CD14-positive monocyte (primary cell): ENCODE measurements around the gene PUDP. TPM values are rescaled to one million over a fixed set of nuclear protein-coding genes. Genes with fewer than 3 reads are reported as not detected.
A peak's percentile ranks its signal among the peaks of the same experiment; 100 is the strongest.

ENCODE experiments used
- DNase-seq, 3 donors: peaks; one replicate each; pipeline ENCODE4 v3.0.0-alpha.2; 2011 to 2022
- H2AFZ ChIP-seq: 2 replicates; pipeline ENCODE4 v1.6.0; 2012; ENCODE audit warnings: mild to moderate bottlenecking, low read depth, low read length, inconsistent platforms; ENCODE audit not compliant: insufficient read depth, poor library complexity, severe bottlenecking
- H3K27ac ChIP-seq, 2 donors: 1 replicate in 1 of 2; 2 replicates in 1 of 2; pipeline ENCODE4 v1.5.1; 2012 to 2013; ENCODE audit warnings: low read length in 2 of 2, control low read depth in 1 of 2, inconsistent platforms in 1 of 2, low read depth in 1 of 2, mild to moderate bottlenecking in 1 of 2
- H3K27me3 ChIP-seq, 2 donors: one replicate each; pipeline versions ENCODE4 v1.6.0 to v1.6.1; 2011 to 2013; ENCODE audit warnings: low read length in 2 of 2; ENCODE audit not compliant: control insufficient read depth in 2 of 2, insufficient read depth in 2 of 2
- H3K36me3 ChIP-seq, 2 donors: replicated peaks in 1 of 2; 1 replicate in 1 of 2; 2 replicates in 1 of 2; pipeline versions ENCODE4 v1.5.1 to v1.6.1; 2012 to 2013; ENCODE audit warnings: low read length in 2 of 2, control low read depth in 1 of 2, inconsistent platforms in 1 of 2, mild to moderate bottlenecking in 1 of 2; ENCODE audit not compliant: insufficient read depth in 2 of 2, control insufficient read depth in 1 of 2
- H3K4me1 ChIP-seq, 2 donors: 1 replicate in 1 of 2; 2 replicates in 1 of 2; pipeline versions ENCODE4 v1.5.1 to v1.6.1; 2012 to 2013; ENCODE audit warnings: low read length in 2 of 2, control low read depth in 1 of 2, inconsistent platforms in 1 of 2, mild to moderate bottlenecking in 1 of 2, moderate library complexity in 1 of 2; ENCODE audit not compliant: insufficient read depth in 2 of 2, control insufficient read depth in 1 of 2
- H3K4me2 ChIP-seq: replicated peaks from 2 replicates; pipeline ENCODE3; 2012; ENCODE audit warnings: low read length, moderate library complexity, mild to moderate bottlenecking; ENCODE audit not compliant: poor library complexity, severe bottlenecking; ENCODE audit errors: extremely low read depth
- H3K4me3 ChIP-seq, 3 experiments: fragments of 200-600 bp in 1 of 3; sonication (generic) in 1 of 3; replicated peaks in 1 of 3; 1 replicate in 2 of 3; 2 replicates in 1 of 3; pipeline ENCODE4 v1.5.1; 2011 to 2013; ENCODE audit warnings: low read length in 3 of 3, mild to moderate bottlenecking in 3 of 3, control low read depth in 2 of 3, low read depth in 2 of 3, inconsistent platforms in 1 of 3, moderate library complexity in 1 of 3
- H3K79me2 ChIP-seq: 2 replicates; pipeline ENCODE4 v1.6.0; 2012; ENCODE audit warnings: mild to moderate bottlenecking, control low read depth, inconsistent platforms, low read length, moderate library complexity; ENCODE audit not compliant: insufficient read depth
- H3K9ac ChIP-seq: 2 replicates; pipeline ENCODE4 v1.6.0; 2017; ENCODE audit warnings: low read length, mild to moderate bottlenecking; ENCODE audit not compliant: insufficient read depth, poor library complexity, severe bottlenecking
- H3K9me3 ChIP-seq, 2 donors: replicated peaks in 1 of 2; 1 replicate in 1 of 2; 2 replicates in 1 of 2; pipeline versions ENCODE4 v1.5.1 to v1.6.1; 2012 to 2013; ENCODE audit warnings: low read length in 2 of 2, control low read depth in 1 of 2; ENCODE audit not compliant: control insufficient read depth in 1 of 2, insufficient read depth in 1 of 2
- H4K20me1 ChIP-seq: 2 replicates; pipeline ENCODE4 v1.6.0; 2012; ENCODE audit warnings: mild to moderate bottlenecking, low read length, control low read depth, moderate library complexity; ENCODE audit not compliant: insufficient read depth
- H3K27ac Mint-ChIP-seq, 7 donors: one replicate each; pipeline ENCODE4 v1.8.0; 2020; ENCODE audit warnings: mild to moderate bottlenecking in 7 of 7, mixed read lengths in 7 of 7, moderate library complexity in 6 of 7, inconsistent platforms in 2 of 7
- H3K27me3 Mint-ChIP-seq, 3 donors: one replicate each; pipeline ENCODE4 v1.8.0; 2021 to 2022; ENCODE audit warnings: low read depth in 3 of 3, mild to moderate bottlenecking in 3 of 3, mixed read lengths in 3 of 3, moderate library complexity in 3 of 3, inconsistent platforms in 1 of 3
- H3K36me3 Mint-ChIP-seq, 2 donors: one replicate each; pipeline ENCODE4 v1.8.0; 2020; ENCODE audit warnings: mixed read lengths in 2 of 2, inconsistent platforms in 1 of 2, mild to moderate bottlenecking in 1 of 2
- H3K4me1 Mint-ChIP-seq: one replicate; pipeline ENCODE4 v1.8.0; 2020; ENCODE audit warnings: mild to moderate bottlenecking, mixed read lengths
- H3K4me3 Mint-ChIP-seq, 2 donors: one replicate each; pipeline ENCODE4 v1.8.0; 2020; ENCODE audit warnings: mild to moderate bottlenecking in 2 of 2, mixed read lengths in 2 of 2, moderate library complexity in 1 of 2
- H3K9me3 Mint-ChIP-seq, 7 donors: one replicate each; pipeline ENCODE4 v1.8.0; 2020 to 2022; ENCODE audit warnings: mixed read lengths in 7 of 7, mild to moderate bottlenecking in 6 of 7, moderate library complexity in 6 of 7, inconsistent platforms in 2 of 7
- WGBS: methylation state at CpG from one replicate; pipeline ENCODE4 v1.1.5; 2013; ENCODE audit warnings: missing lambda C conversion rate; ENCODE audit not compliant: insufficient coverage; 5-methylcytosine and 5-hydroxymethylcytosine counted together
- intact Hi-C, 2 donors: fragments of 100-400 bp; cut with micrococcal nuclease; formaldehyde crosslinking; loops; one replicate each; pipeline versions ENCODE4 v1.15.0 to v1.15.1; 2023
- polyA plus RNA-seq, 3 donors: library from polyadenylated mRNA; depleted of rRNA in 1 of 3; unstranded in 2 of 3; stranded (reverse) in 1 of 3; fragments of 300-500 nt in 2 of 3; fragments of >200 nt in 1 of 3; fragmentation: Illumina TruSeq in 2 of 3; gene quantifications; 1 replicate in 2 of 3; 2 replicates in 1 of 3; pipeline ENCODE4 v1.2.3, GENCODE V29; 2012 to 2021
- TF ChIP-seq, protein P1 (sequence below): fragments of 200-600 bp; IDR thresholded peaks from one replicate; pipeline ENCODE4 v1.8.0; 2022; ENCODE audit warnings: antibody characterized with exemption, mild to moderate bottlenecking

The PUDP gene
- polyA plus RNA-seq, 3 donors = 21.4 to 49.5 (median 45.4) TPM

DNA sequence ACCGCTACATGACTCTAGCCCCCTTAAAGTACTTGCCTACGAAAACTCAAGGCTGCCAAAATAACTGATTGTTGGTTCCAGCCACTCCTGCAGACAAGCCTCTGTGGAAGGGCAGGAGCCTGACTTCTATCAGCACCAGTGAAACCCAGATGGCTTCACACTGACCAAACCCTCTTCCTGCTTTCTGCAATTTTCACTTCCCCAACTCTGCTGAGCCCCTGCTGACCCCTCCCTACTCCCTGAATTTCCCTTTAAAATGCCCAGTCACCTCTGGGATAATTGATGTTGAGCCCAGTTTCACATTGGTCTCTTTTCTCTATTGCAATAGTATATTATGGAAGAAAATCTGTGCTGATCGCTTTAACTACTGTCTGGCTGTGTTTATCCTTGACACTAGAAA lies 62.1 kb downstream of the PUDP start:
- DNase-seq = peak; percentile 21 to 46 (median 23)
- Mint-ChIP-seq H3K27ac (peak overlapping the region; percentile 46 to 97 (median 74)), H3K36me3 (peaks cover 8 to 37% of the 10 kb centered on the region in 2 donors), H3K4me1 (peaks cover 58% of the 10 kb centered on the region), H3K4me3 (no peak overlapping the region), H3K9me3 (peaks cover 0 to 2% (median 0%) of the 10 kb centered on the region in 7 donors), H3K27me3 (no peaks in the 10 kb centered on the region)
- intact Hi-C loops = no loop called here
- H3K9me3 ChIP-seq = no peaks in the 10 kb centered on the region
- TF ChIP-seq, protein P1, sequence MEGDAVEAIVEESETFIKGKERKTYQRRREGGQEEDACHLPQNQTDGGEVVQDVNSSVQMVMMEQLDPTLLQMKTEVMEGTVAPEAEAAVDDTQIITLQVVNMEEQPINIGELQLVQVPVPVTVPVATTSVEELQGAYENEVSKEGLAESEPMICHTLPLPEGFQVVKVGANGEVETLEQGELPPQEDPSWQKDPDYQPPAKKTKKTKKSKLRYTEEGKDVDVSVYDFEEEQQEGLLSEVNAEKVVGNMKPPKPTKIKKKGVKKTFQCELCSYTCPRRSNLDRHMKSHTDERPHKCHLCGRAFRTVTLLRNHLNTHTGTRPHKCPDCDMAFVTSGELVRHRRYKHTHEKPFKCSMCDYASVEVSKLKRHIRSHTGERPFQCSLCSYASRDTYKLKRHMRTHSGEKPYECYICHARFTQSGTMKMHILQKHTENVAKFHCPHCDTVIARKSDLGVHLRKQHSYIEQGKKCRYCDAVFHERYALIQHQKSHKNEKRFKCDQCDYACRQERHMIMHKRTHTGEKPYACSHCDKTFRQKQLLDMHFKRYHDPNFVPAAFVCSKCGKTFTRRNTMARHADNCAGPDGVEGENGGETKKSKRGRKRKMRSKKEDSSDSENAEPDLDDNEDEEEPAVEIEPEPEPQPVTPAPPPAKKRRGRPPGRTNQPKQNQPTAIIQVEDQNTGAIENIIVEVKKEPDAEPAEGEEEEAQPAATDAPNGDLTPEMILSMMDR = no peak
- no CpG with 5 or more reads among the region's 3 CpGs for WGBS
- peak overlapping the region in 1 of 3 experiments; percentile 31 for H3K4me3 ChIP-seq
- H3K36me3 ChIP-seq = peaks cover 0 to 9% of the 10 kb centered on the region in 2 donors
- no peaks in the 10 kb centered on the region for H4K20me1 ChIP-seq
- no peak overlapping the region for H3K9ac ChIP-seq
- peaks cover 22% of the 10 kb centered on the region for H3K79me2 ChIP-seq
- peak overlapping the region in 1 of 2 donors; percentile 60 for H3K27ac ChIP-seq
- H2AFZ ChIP-seq = no peak overlapping the region
- H3K27me3 ChIP-seq = no peaks in the 10 kb centered on the region
- H3K4me1 ChIP-seq = peaks cover 46 to 58% of the 10 kb centered on the region in 2 donors
- H3K4me2 ChIP-seq = peak overlapping the region; percentile 46

- no peaks in the 10 kb centered on the region for H3K27me3 Mint-ChIP-seq
- DNase-seq = no peak
- Histone ChIP-seq H3K27me3 (no peaks in the 10 kb centered on the region), H3K4me2 (peak overlapping the region; percentile 58), H2AFZ (no peak overlapping the region), H3K4me1 (peaks cover 45 to 50% of the 10 kb centered on the region in 2 donors), H3K79me2 (peaks cover 25% of the 10 kb centered on the region), H3K36me3 (peaks cover 0 to 9% of the 10 kb centered on the region in 2 donors), H3K4me3 (no peak overlapping the region), H3K9me3 (no peaks in the 10 kb centered on the region), H4K20me1 (peaks cover 4% of the 10 kb centered on the region), H3K9ac (no peak overlapping the region), H3K27ac (peak overlapping the region in 1 of 2 donors; percentile 60)
- TF ChIP-seq, protein P1 = no peak
- H3K9me3 Mint-ChIP-seq = peaks cover 0 to 2% (median 0%) of the 10 kb centered on the region in 7 donors
- H3K36me3 Mint-ChIP-seq = peaks cover 8 to 42% of the 10 kb centered on the region in 2 donors
- no peak overlapping the region for H3K4me3 Mint-ChIP-seq
- WGBS = 80% methylated on average over 1 of the region's 10 CpGs
- peak overlapping the region in 5 of 7 donors; percentile 87 to 97 (median 90) for H3K27ac Mint-ChIP-seq
- intact Hi-C loops = no loop called here
- peaks cover 54% of the 10 kb centered on the region for H3K4me1 Mint-ChIP-seq
These were observed 63.1 kb downstream of the PUDP start for GRCh38 chrX:7084841-7085240.
